NCI-H2227 treated with DMSO at 0.1 percent for 48 hours (cell line): ENCODE measurements around the gene C19orf73.

ENCODE experiments used
- DNase-seq: peaks from one replicate; lab custom pipeline; 2025; lab: John Stamatoyannopoulos, UW

The C19orf73 gene, protein sequence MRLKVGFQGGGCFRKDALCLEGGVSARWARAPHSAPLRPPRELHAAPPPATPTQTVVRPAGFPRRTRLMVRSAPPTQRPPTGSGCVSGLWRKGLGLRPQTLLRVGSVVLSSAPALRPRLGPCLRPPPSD

GRCh38 chr19:49118565-49119410 lies at the start of gene C19orf73:
TSS of gene C19orf73 (minus strand) at chr19:49119143. CDS start at chr19:49119022, 121 bp downstream.
- DNase-seq: peak; percentile 85

DNA sequence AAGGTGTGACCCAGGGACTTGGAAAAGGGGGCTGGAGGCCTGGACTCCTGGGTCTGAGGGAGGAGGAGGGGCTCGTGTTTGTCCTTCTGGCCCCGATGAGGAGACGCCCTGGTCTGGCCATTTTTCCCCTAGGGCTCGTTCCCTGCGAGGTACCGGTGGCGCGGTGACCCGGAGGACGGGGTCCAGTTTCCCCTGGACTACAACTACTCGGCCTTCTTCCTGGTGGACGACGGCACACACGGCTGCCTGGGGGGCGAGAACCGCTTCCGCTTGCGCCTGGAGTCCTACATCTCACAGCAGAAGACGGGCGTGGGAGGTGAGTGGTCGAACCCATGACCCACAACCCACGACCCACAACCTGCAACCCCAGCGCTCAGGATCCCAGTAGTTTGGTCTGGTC lies 49.5 kb upstream of the C19orf73 start:
- no peak for DNase-seq

DNA sequence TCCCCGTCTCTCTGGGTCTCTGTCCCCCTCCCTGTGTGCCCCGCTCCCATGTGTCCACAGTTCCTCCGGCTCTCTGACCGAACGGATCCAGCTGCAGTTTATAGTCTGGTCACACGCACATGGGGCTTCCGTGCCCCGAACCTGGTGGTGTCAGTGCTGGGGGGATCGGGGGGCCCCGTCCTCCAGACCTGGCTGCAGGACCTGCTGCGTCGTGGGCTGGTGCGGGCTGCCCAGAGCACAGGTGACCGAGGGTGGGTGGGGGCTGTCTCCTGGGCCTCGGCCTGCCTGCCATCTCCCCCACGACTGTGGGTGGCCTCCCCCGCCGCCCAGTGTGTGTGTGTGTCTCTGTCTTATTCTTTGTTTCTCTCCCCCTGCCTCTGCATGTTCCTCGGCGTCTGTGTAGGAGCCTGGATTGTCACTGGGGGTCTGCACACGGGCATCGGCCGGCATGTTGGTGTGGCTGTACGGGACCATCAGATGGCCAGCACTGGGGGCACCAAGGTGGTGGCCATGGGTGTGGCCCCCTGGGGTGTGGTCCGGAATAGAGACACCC lies 49.0 kb upstream of the C19orf73 start:
- DNase-seq: no peak

DNA sequence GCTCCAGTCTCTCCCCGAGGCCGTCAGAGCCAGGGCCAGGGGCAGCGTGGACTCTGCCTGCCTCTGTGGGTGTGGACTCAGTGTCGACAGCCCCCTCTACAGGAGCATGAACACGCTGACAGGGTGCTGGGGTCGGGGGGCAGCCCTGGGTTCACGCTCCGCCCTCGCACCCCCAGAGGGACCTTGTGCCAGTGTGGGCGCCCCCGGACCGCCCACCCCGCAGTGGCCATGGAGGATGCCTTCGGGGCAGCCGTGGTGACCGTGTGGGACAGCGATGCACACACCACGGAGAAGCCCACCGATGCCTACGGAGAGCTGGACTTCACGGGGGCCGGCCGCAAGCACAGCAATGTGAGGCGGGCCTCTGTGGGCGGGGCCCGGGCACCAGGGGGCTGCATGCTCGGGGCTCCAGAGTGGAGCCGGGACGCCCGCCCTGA lies 46.9 kb upstream of the C19orf73 start:
- no peak for DNase-seq

GRCh38 chr19:49165111-49165750 lies 46.3 kb upstream of the C19orf73 start:
- no peak for DNase-seq

DNA sequence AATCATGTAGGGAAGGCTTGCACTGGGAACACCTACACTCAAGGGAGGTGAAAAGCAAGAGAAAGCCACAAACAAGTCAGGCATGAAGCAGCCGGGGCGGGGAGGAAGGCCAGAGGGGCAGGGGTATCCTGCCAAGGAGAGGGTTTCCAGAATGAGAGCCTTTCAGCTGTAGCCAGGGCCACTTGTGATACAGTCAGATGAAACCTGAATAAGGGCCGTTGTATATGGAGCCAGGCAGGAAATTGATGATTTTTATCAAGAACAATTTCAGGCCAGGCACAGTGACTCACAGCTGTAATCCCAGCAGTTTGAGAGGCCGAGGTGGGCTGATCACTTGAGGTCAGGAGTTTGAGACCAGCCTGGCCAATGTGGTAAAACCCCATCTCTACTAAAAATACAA lies 43.0 kb upstream of the C19orf73 start:
- DNase-seq: no peak

GRCh38 chr19:49160450-49161189 lies 41.7 kb upstream of the C19orf73 start:
- no peak for DNase-seq

DNA sequence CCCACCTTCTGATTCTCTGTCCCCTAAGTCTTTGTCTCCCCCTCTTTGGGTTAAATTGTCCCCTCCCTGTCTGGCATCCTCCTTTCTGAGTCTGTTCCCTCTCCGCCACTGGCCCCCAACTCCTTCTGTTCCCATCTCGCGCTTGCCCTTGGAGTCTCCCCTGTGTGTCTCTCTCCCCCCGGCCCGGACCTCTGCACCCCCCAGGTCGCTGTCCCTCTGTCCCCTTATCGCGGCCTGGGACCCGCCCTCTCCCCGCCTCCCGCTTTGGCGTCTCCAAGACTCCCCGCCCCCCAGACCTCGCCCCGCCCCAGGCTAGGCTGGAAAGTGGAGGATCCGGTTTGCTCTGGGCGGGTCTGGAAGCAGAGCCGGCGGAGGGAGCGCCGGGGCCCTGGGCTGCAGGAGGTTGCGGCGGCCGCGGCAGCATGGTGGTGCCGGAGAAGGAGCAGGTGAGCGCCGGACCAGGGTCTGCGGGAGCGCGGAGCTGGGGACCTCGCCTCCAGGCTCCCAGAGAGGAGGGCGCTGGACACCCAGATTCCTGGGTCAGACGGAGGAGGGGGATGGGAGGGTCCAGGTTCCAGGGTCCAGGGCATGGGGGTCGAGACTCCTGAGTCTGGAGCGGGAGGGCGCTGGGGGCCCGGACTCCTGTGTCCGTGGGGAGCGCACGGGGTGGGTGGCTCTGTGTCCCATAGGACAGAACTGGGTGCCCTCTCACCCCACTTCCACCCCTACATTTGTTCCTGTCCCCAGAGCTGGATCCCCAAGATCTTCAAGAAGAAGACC lies 38.7 kb upstream of the C19orf73 start, which contains the start of gene TRPM4:
TSS of gene TRPM4 (plus strand) at position 348 of the 780 bp plus-strand sequence. CDS start at position 423, 75 bp downstream.
- peak; percentile 79 for DNase-seq

- DNase-seq: no peak
Measured at GRCh38 chr19:49155820-49156346, 36.9 kb upstream of the C19orf73 start.

DNA sequence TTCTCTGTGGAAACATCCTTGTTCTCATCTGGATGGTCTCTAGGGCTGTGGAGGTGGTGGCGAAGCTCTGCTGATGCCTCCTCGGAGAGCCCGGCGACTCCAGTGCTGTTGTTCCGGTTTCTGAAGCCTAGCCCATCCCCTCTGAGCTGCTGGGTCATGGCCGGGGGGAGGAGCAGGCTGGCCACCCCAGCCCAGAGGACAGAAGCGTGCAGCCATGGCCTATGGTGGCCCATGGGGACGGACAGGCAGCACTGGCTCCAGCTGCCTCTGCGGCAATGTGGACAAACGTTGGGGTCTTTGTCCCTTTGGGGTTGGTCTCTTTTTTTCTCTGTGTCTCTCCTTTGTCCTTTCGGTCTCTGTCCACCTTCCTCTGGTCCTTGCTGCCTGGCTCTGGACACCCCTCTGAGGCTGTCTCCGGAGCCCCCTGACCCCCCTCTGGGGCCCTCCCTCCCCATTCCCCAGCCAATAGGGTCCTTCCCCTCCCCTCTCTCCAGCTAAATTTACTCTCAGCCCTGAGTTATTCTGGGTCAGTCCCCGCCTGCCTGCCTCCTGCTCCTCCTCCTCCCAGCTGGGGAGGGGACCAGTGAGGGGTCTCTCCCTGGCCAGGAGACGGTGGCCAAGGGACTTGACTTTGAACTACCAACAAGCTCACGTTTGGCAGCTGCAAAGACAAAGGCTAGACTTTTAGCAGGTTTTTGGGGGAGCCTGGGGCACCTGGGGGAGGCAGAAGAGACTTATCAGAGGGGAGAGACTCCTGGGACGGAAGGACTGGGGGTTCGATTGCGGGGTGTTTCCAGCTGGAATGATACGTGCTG lies 36.3 kb upstream of the C19orf73 start, which contains the start of gene HRC:
TSS of gene HRC (minus strand) at position 392 of the 815 bp plus-strand sequence. CDS start at position 233, 159 bp downstream.
- DNase-seq: no peak

- DNase-seq: no peak
Measured at GRCh38 chr19:49154279-49154678, 35.3 kb upstream of the C19orf73 start.

- no peak for DNase-seq
Measured at GRCh38 chr19:49153167-49153809, 34.3 kb upstream of the C19orf73 start.

GRCh38 chr19:49152119-49152550 lies 33.2 kb upstream of the C19orf73 start:
- no peak for DNase-seq

GRCh38 chr19:49151267-49152118 lies 32.5 kb upstream of the C19orf73 start:
- no peak for DNase-seq

DNA sequence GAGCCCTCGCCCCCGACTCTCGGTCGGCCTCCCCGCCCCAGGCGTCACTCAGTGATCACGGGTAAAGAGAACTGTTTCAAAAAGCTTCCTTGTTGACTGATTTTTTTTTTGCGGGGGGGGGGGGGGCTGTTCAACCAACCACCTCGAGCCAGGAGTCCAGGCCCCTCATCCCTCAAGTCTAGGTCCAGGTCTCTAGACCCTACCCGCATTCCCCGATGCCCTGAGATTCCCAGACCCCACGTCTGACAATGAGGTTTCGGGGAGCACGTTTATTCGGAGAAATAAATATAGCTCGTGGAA lies 32.0 kb upstream of the C19orf73 start:
- no peak for DNase-seq

GRCh38 chr19:49150106-49150943 lies 31.4 kb upstream of the C19orf73 start:
- peak; percentile 85 for DNase-seq

DNA sequence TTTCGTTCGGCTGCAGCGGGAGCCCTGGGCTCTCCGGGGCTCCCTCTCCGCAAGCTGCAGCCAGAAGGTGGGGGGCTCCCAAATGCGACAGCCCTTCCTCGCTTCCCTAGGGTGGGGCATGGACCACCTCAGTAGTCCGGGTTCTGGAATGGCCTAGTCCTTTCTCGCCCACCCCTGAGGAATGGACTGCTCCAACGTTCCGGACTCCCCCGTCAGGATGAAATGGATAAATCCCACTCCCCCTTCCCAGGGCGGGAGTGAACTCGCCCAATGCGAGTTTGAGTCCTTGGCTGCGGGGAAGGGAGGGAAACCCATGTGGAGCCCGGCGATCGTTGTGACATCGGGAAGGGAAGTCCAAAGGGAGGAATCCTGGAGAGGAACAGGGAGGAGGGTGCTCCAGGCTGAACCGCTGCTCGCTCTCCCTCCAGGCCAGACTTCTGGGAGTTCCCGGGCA lies 30.7 kb upstream of the C19orf73 start:
- peak; percentile 38 for DNase-seq
